NCI-H2171 treated with DMSO at 0.1 percent for 48 hours (cell line): Measurements from ENCODE around the gene GNPNAT1.
A peak's percentile ranks its signal among the peaks of the same experiment; 100 is the strongest.
"Not testable (repeated sequence)": the region's sequence is repeated elsewhere in the genome, so short reads cannot be mapped to it uniquely, and the experiment has no call there.

ENCODE experiments used
- DNase-seq: peaks from one replicate; lab custom pipeline; 2025; lab: John Stamatoyannopoulos, UW

GNPNAT1 gene

GRCh38 chr14:52790011-52790755, 1.2 kb downstream of the GNPNAT1 start:
- DNase-seq, result peak; percentile 47

- no peak for DNase-seq
Observed at GRCh38 chr14:52789118-52789517, 2.3 kb downstream of the GNPNAT1 start.

GRCh38 chr14:52786887-52787286, 4.5 kb downstream of the GNPNAT1 start:
- DNase-seq, result no peak

GRCh38 chr14:52783206-52783605, 8.2 kb downstream of the GNPNAT1 start:
- no peak for DNase-seq

- DNase-seq, result no peak
Observed at GRCh38 chr14:52781629-52782028, 9.8 kb downstream of the GNPNAT1 start.

GRCh38 chr14:52780893-52781292, 10.5 kb downstream of the GNPNAT1 start:
- DNase-seq, result no peak

GRCh38 chr14:52778702-52779101, 12.7 kb downstream of the GNPNAT1 start:
- DNase-seq, result no peak

GRCh38 chr14:52776816-52777215, 14.6 kb downstream of the GNPNAT1 start:
- no peak for DNase-seq

- DNase-seq, result no peak
Observed at GRCh38 chr14:52769887-52770286, 21.5 kb downstream of the GNPNAT1 start.

GRCh38 chr14:52767058-52767833, 24.2 kb downstream of the GNPNAT1 start:
- DNase-seq, result no peak

- not testable (repeated sequence) for DNase-seq
Observed at GRCh38 chr14:52762923-52763322, 28.5 kb downstream of the GNPNAT1 start.

- no peak for DNase-seq
Observed at GRCh38 chr14:52759145-52759544, 32.3 kb downstream of the GNPNAT1 start.

GRCh38 chr14:52755607-52756316, 35.6 kb downstream of the GNPNAT1 start:
- DNase-seq, result no peak

GRCh38 chr14:52748647-52749292, 42.6 kb downstream of the GNPNAT1 start:
- no peak for DNase-seq

- DNase-seq, result no peak
Observed at GRCh38 chr14:52741865-52742264, 49.5 kb downstream of the GNPNAT1 start.

- DNase-seq, result no peak
Observed at GRCh38 chr14:52740751-52741150, 50.7 kb downstream of the GNPNAT1 start.

- no peak for DNase-seq
Observed at GRCh38 chr14:52738409-52738808, 53.0 kb downstream of the GNPNAT1 start.

- DNase-seq, result no peak
Observed at GRCh38 chr14:52735921-52736489, 55.4 kb downstream of the GNPNAT1 start.

GRCh38 chr14:52733824-52734223, 57.6 kb downstream of the GNPNAT1 start:
- no peak for DNase-seq

GRCh38 chr14:52730709-52731111, 60.7 kb downstream of the GNPNAT1 start:
- no peak for DNase-seq

- DNase-seq, result peak; percentile 97
Observed at GRCh38 chr14:52729925-52730708, 61.3 kb downstream of the GNPNAT1 start, which contains the start of gene STYX. STYX (plus strand) TSS chr14:52730166; CDS start chr14:52730475, 309 bp downstream.
